Parathyroid adenoma (tissue), 2 donors: ENCODE results near the gene PEX5.

Experiments used
- H2AFZ ChIP-seq: fragments of 300-600 bp; sonication (generic); one replicate; pipeline ENCODE4 v1.7.0; 2017; ENCODE audit warnings: antibody characterized with exemption, mild to moderate bottlenecking
- H3K27ac ChIP-seq: fragments of 300-600 bp; sonication (generic); one replicate; pipeline ENCODE4 v1.7.0; 2017
- H3K27me3 ChIP-seq: fragments of 300-600 bp; sonication (generic); one replicate; pipeline ENCODE4 v1.7.0; 2017; ENCODE audit warnings: low read length; ENCODE audit not compliant: control insufficient read depth, insufficient read depth
- H3K36me3 ChIP-seq: fragments of 300-600 bp; sonication (generic); one replicate; pipeline ENCODE4 v1.7.0; 2017; ENCODE audit warnings: low read length; ENCODE audit not compliant: control insufficient read depth, insufficient read depth
- H3K4me1 ChIP-seq: fragments of 300-600 bp; sonication (generic); one replicate; pipeline ENCODE4 v1.7.0; 2017; ENCODE audit warnings: control low read depth
- H3K4me2 ChIP-seq: fragments of 300-600 bp; sonication (generic); one replicate; pipeline ENCODE4 v1.7.0; 2017; ENCODE audit warnings: low read length
- H3K4me3 ChIP-seq: fragments of 300-600 bp; sonication (generic); one replicate; pipeline ENCODE4 v1.7.0; 2017; ENCODE audit warnings: low read depth, low read length
- H3K79me2 ChIP-seq: fragments of 300-600 bp; sonication (generic); one replicate; pipeline ENCODE4 v1.7.0; 2017; ENCODE audit warnings: control low read depth
- H3K9ac ChIP-seq: fragments of 300-600 bp; sonication (generic); one replicate; pipeline ENCODE4 v1.7.0; 2017; ENCODE audit warnings: mild to moderate bottlenecking
- H3K9me3 ChIP-seq: fragments of 300-600 bp; sonication (generic); one replicate; pipeline ENCODE4 v1.7.0; 2017; ENCODE audit warnings: low read length; ENCODE audit not compliant: control insufficient read depth
- TF ChIP-seq, protein P1 (sequence below): fragments of 300-600 bp; sonication (generic); IDR thresholded peaks from one replicate; pipeline ENCODE4 v1.7.0; 2017; ENCODE audit warnings: antibody characterized with exemption, mild to moderate bottlenecking
- donor health status: primary hyperparathyroidism.

The PEX5 gene

GRCh38 chr12:7219599-7220243 lies 30.2 kb downstream of the PEX5 start:
- TF ChIP-seq, protein P1, sequence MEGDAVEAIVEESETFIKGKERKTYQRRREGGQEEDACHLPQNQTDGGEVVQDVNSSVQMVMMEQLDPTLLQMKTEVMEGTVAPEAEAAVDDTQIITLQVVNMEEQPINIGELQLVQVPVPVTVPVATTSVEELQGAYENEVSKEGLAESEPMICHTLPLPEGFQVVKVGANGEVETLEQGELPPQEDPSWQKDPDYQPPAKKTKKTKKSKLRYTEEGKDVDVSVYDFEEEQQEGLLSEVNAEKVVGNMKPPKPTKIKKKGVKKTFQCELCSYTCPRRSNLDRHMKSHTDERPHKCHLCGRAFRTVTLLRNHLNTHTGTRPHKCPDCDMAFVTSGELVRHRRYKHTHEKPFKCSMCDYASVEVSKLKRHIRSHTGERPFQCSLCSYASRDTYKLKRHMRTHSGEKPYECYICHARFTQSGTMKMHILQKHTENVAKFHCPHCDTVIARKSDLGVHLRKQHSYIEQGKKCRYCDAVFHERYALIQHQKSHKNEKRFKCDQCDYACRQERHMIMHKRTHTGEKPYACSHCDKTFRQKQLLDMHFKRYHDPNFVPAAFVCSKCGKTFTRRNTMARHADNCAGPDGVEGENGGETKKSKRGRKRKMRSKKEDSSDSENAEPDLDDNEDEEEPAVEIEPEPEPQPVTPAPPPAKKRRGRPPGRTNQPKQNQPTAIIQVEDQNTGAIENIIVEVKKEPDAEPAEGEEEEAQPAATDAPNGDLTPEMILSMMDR, result peak; percentile 85
- H3K79me2 ChIP-seq, result no peaks in the 10 kb centered on the region
- H3K4me3 ChIP-seq, result no peak overlapping the region
- H3K27ac ChIP-seq, result no peak overlapping the region
- H3K36me3 ChIP-seq, result no peaks in the 10 kb centered on the region
- H3K9ac ChIP-seq, result no peak overlapping the region
- no peak overlapping the region for H2AFZ ChIP-seq
- H3K4me1 ChIP-seq, result no peaks in the 10 kb centered on the region
- no peak overlapping the region for H3K4me2 ChIP-seq
- H3K9me3 ChIP-seq, result no peaks in the 10 kb centered on the region
- H3K27me3 ChIP-seq, result no peaks in the 10 kb centered on the region

- no peak overlapping the region for H3K4me2 ChIP-seq
- H3K27ac ChIP-seq, result no peak overlapping the region
- H3K27me3 ChIP-seq, result no peaks in the 10 kb centered on the region
- H3K4me3 ChIP-seq, result no peak overlapping the region
- no peak overlapping the region for H3K9ac ChIP-seq
- no peaks in the 10 kb centered on the region for H3K79me2 ChIP-seq
- TF ChIP-seq, protein P1, result no peak
- H3K4me1 ChIP-seq, result no peaks in the 10 kb centered on the region
- H2AFZ ChIP-seq, result no peak overlapping the region
- H3K36me3 ChIP-seq, result no peaks in the 10 kb centered on the region
- H3K9me3 ChIP-seq, result no peaks in the 10 kb centered on the region
Measured at GRCh38 chr12:7221486-7221885, 32.0 kb downstream of the PEX5 start.

GRCh38 chr12:7229741-7230140 lies 40.3 kb downstream of the PEX5 start:
- H3K4me3 ChIP-seq, result no peak overlapping the region
- no peaks in the 10 kb centered on the region for H3K79me2 ChIP-seq
- TF ChIP-seq, protein P1, result no peak
- H3K4me2 ChIP-seq, result no peak overlapping the region
- H3K9ac ChIP-seq, result no peak overlapping the region
- H2AFZ ChIP-seq, result no peak overlapping the region
- no peaks in the 10 kb centered on the region for H3K27me3 ChIP-seq
- no peaks in the 10 kb centered on the region for H3K4me1 ChIP-seq
- H3K9me3 ChIP-seq, result no peaks in the 10 kb centered on the region
- H3K36me3 ChIP-seq, result no peaks in the 10 kb centered on the region
- H3K27ac ChIP-seq, result no peak overlapping the region

GRCh38 chr12:7241404-7242005 lies 52.0 kb downstream of the PEX5 start:
- H3K9me3 ChIP-seq, result no peaks in the 10 kb centered on the region
- no peak overlapping the region for H3K27ac ChIP-seq
- H3K4me2 ChIP-seq, result no peak overlapping the region
- no peak overlapping the region for H3K4me3 ChIP-seq
- TF ChIP-seq, protein P1, result no peak
- H3K9ac ChIP-seq, result no peak overlapping the region
- H2AFZ ChIP-seq, result no peak overlapping the region
- H3K4me1 ChIP-seq, result no peaks in the 10 kb centered on the region
- no peaks in the 10 kb centered on the region for H3K79me2 ChIP-seq
- H3K27me3 ChIP-seq, result no peaks in the 10 kb centered on the region
- H3K36me3 ChIP-seq, result no peaks in the 10 kb centered on the region
